ENCODE measurements around the gene AKT1.

DNA sequence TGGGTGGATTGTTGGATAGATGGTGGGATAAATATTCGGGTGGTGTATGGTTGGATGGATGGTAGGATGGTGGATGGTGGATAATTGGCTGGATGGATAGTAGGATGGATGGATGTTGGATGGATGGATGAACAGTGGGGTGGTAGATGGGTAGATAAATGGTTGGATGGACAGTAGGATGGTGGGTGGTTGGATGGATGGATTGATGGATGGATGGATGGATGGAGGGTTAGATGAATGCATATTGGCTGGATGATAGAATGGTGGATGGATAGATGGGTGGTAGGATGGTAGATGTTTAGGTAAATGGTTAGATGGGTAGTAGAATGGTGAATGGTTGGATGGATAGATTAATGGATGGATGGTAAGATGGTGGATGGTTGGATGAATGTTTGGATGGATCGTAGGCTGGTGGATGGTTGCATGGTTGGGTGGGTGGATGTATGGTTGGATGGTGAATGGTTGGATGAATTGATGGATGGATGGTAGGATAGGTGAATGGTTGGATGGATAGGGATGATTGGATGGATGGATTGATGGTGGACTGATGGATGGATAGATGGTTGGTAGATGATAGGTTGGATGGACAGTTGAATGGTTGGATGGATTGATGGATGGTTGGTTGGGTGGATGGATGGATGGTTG lies 28.9 kb upstream of the AKT1 start:
- no peak for TF ChIP-seq POLR2A (IDR thresholded peaks at IDR 0.05; ENCODE audit: low read depth, low read length)
- TF ChIP-seq POLR2AphosphoS5 (IDR thresholded peaks at IDR 0.05; ENCODE audit: low read depth, low read length) = no peak
- TF ChIP-seq TAF1 (IDR thresholded peaks at IDR 0.05; ENCODE audit: borderline replicate concordance, low read depth, low read length) = no peak
